HepG2 (cell line): ENCODE data around the gene NDE1. TPM values are rescaled to one million over a fixed set of nuclear protein-coding genes. Genes with fewer than 3 reads are reported as not detected.

ENCODE experiments used
- ATAC-seq: fragments of 200-7000 bp; cut with Tn5 transposase; 3 replicates; pipeline ENCODE4 v1.9.1; 2020; ENCODE audit warnings: mild to moderate bottlenecking, moderate library complexity
- BruUV-seq: library from RNA; stranded (reverse); fragments of 400-500 nt; replicated peaks from 2 replicates; lab custom pipeline; 2021; lab: Mats Ljungman, UMichigan
- CTCF ChIA-PET: fragments of 300-600 bp; formaldehyde crosslinking; extraction: SDS; loops from one replicate; lab custom pipeline; 2021; ENCODE audit warnings: low total read pairs, inconsistent platforms, low intra/inter-chr PET ratio; lab: Yijun Ruan, JAX
- POLR2A ChIA-PET: fragments of 350-600 bp; sonication (Branson Sonifier 250); formaldehyde crosslinking; loops from one replicate; lab custom pipeline; 2020; ENCODE audit warnings: antibody characterized with exemption, inconsistent platforms; lab: Yijun Ruan, JAX
- DNase-seq: peaks from one replicate; pipeline ENCODE4 v3.0.0-alpha.2; 2015; ENCODE audit warnings: low spot score
- FAIRE-seq: peaks from 3 replicates; lab custom pipeline; 2011; peaks lifted over from hg19 to GRCh38; lab: Jason Lieb, UNC
- H2AFZ ChIP-seq: one replicate; pipeline ENCODE4 v1.6.1; 2011; ENCODE audit warnings: low read length, inconsistent platforms
- H3K27ac ChIP-seq: fragments of 300-600 bp; 3 replicates; pipeline ENCODE4 v1.8.0; 2011; ENCODE audit warnings: mixed run types, mild to moderate bottlenecking, mixed read lengths, low read length, inconsistent platforms; ENCODE audit not compliant: insufficient read depth; ENCODE audit errors: extremely low read length
- H3K27me3 ChIP-seq, 2 experiments: fragments of 200-600 bp in 1 of 2; 2 replicates in 1 of 2; 3 replicates in 1 of 2; pipeline versions ENCODE4 v1.6.0 to v1.8.0; 2011; ENCODE audit warnings: low read length in 2 of 2, mild to moderate bottlenecking in 2 of 2, moderate library complexity in 2 of 2, inconsistent platforms in 1 of 2; ENCODE audit not compliant: insufficient read depth in 2 of 2, control insufficient read depth in 1 of 2
- H3K36me3 ChIP-seq, 2 experiments: fragments of 200-600 bp in 1 of 2; replicated peaks in 1 of 2; 2 replicates in 1 of 2; 3 replicates in 1 of 2; pipeline versions ENCODE4 v1.5.1 to v1.8.0; 2011; ENCODE audit warnings: low read length in 2 of 2, inconsistent platforms in 1 of 2; ENCODE audit not compliant: insufficient read depth in 2 of 2, control insufficient read depth in 1 of 2
- H3K4me1 ChIP-seq: 2 replicates; pipeline ENCODE4 v1.5.1; 2012; ENCODE audit warnings: low read length, inconsistent platforms; ENCODE audit not compliant: insufficient read depth
- H3K4me2 ChIP-seq: 2 replicates; pipeline ENCODE4 v1.6.0; 2011; ENCODE audit warnings: low read depth, low read length, inconsistent platforms
- H3K4me3 ChIP-seq, 3 experiments: fragments of 200-600 bp in 1 of 3; sonication (generic), shearing (Covaris generic) in 1 of 3; replicated peaks in 1 of 3; 2 replicates each; pipeline ENCODE4 v1.5.1; 2011 to 2016; ENCODE audit warnings: low read length in 3 of 3, inconsistent platforms in 2 of 3, low read depth in 2 of 3, mild to moderate bottlenecking in 2 of 3, control low read depth in 1 of 3, mixed read lengths in 1 of 3; ENCODE audit not compliant: insufficient read depth in 1 of 3
- H3K79me2 ChIP-seq: one replicate; pipeline ENCODE4 v1.6.1; 2011; ENCODE audit warnings: low read length, inconsistent platforms; ENCODE audit not compliant: insufficient read depth
- H3K9ac ChIP-seq: 2 replicates; pipeline ENCODE4 v1.6.0; 2011; ENCODE audit warnings: mild to moderate bottlenecking, low read depth, low read length, inconsistent platforms; ENCODE audit not compliant: insufficient read depth
- H3K9me3 ChIP-seq: 2 replicates; pipeline ENCODE4 v1.5.1; 2012; ENCODE audit warnings: mild to moderate bottlenecking, low read length
- H4K20me1 ChIP-seq: 2 replicates; pipeline ENCODE4 v1.6.0; 2011; ENCODE audit warnings: inconsistent platforms, mild to moderate bottlenecking, low read length, moderate library complexity; ENCODE audit not compliant: insufficient read depth
- CCDC6 ChIP-seq: sonication (generic); formaldehyde crosslinking; IDR thresholded peaks from 2 replicates; pipeline ENCODE4 v1.8.1; 2022; ENCODE audit warnings: mild to moderate bottlenecking, missing genetic modification reagents, moderate library complexity
- HNF1B ChIP-seq: sonication (generic); formaldehyde crosslinking; IDR thresholded peaks from 2 replicates; pipeline ENCODE4 v1.5.1; 2020; ENCODE audit warnings: mild to moderate bottlenecking, moderate library complexity, missing genetic modification reagents
- JUN ChIP-seq: sonication (generic); formaldehyde crosslinking; IDR thresholded peaks from 2 replicates; pipeline ENCODE4 v1.4.0; 2020; ENCODE audit warnings: mild to moderate bottlenecking, missing genetic modification reagents
- SMC3 ChIP-seq: IDR thresholded peaks from 2 replicates; pipeline ENCODE4 v1.6.1; 2011; ENCODE audit warnings: low read length, improper control_type of control experiment
- USF2 ChIP-seq, 2 experiments: sonication (generic) in 1 of 2; formaldehyde crosslinking in 1 of 2; IDR thresholded peaks; 2 replicates each; pipeline versions ENCODE4 v1.5.1 to v1.6.1; 2011 to 2020; ENCODE audit warnings: borderline replicate concordance in 1 of 2, low read depth in 1 of 2, low read length in 1 of 2, mild to moderate bottlenecking in 1 of 2, missing genetic modification reagents in 1 of 2, moderate library complexity in 1 of 2
- ZBTB14 ChIP-seq: sonication (generic); formaldehyde crosslinking; IDR thresholded peaks from 2 replicates; pipeline ENCODE4 v1.4.0; 2020; ENCODE audit warnings: missing genetic modification reagents
- ZFYVE20 ChIP-seq: sonication (generic); formaldehyde crosslinking; IDR thresholded peaks from 2 replicates; pipeline ENCODE4 v1.8.0; 2023; ENCODE audit warnings: low read depth, mild to moderate bottlenecking, moderate library complexity, missing genetic modification reagents, borderline replicate concordance
- ZNF124 ChIP-seq: sonication (generic); formaldehyde crosslinking; IDR thresholded peaks from 2 replicates; pipeline ENCODE4 v1.4.0; 2020; ENCODE audit warnings: missing genetic modification reagents
- ZNF512B ChIP-seq: sonication (generic); formaldehyde crosslinking; IDR thresholded peaks from 2 replicates; pipeline ENCODE4 v1.5.1; 2020; ENCODE audit warnings: missing genetic modification reagents, mild to moderate bottlenecking, borderline replicate concordance
- ZNF703 ChIP-seq: sonication (generic); formaldehyde crosslinking; IDR thresholded peaks from 2 replicates; pipeline ENCODE4 v1.5.1; 2020; ENCODE audit warnings: missing genetic modification reagents, mild to moderate bottlenecking, moderate library complexity, borderline replicate concordance
- ZNF766 ChIP-seq: sonication (generic); formaldehyde crosslinking; IDR thresholded peaks from 2 replicates; pipeline ENCODE4 v1.5.0; 2020; ENCODE audit warnings: missing genetic modification reagents, borderline replicate concordance
- WGBS: methylation state at CpG from one replicate; pipeline ENCODE4 v1.1.6; 2017; ENCODE audit warnings: low lambda C conversion rate; 5-methylcytosine and 5-hydroxymethylcytosine counted together
- in situ Hi-C: cut with HindIII; loops from 2 replicates; pipeline ENCODE4 v1.10.0; 2017; ENCODE audit warnings: low pct_unique_long_range_greater_than_20kb; ENCODE audit not compliant: extremely low pct_ligation_motif_present
- intact Hi-C: fragments of 100-400 bp; cut with micrococcal nuclease; formaldehyde crosslinking; loops from one replicate; pipeline ENCODE4 v1.10.0; 2022; ENCODE audit not compliant: unreplicated experiment
- polyA plus RNA-seq, 8 experiments: library from polyadenylated mRNA; depleted of rRNA in 3 of 8; stranded (reverse) in 7 of 8; unstranded in 1 of 8; fragments of >200 nt; fragmentation: Illumina TruSeq in 4 of 8; extraction: Trizol in 4 of 8; gene quantifications; 2 replicates each; pipeline versions ENCODE4 v1.2.1 to v1.2.3, GENCODE V29; 2011 to 2016; ENCODE audit warnings: low read depth in 4 of 8, missing spikeins in 1 of 8, mixed read lengths in 1 of 8; ENCODE audit not compliant: insufficient read depth in 1 of 8
- total RNA-seq, 5 experiments: library from RNA; depleted of rRNA; stranded (reverse); fragments of >200 nt; fragmentation: Illumina TruSeq; extraction: Trizol; gene quantifications; 2 replicates each; pipeline ENCODE4 v1.2.3, GENCODE V29; 2016; ENCODE audit warnings: low read depth in 1 of 5

NDE1 gene
- total and polyA plus RNA-seq, 2 of the 13 experiments (the other 11 are each of a cell fraction or from before 2014, with no cell fraction given): 40.9 to 72.5 TPM

GRCh38 chr16:15686287-15686686 lies 36.2 kb downstream of the NDE1 start (continued):
- no peak for TF ChIP-seq ZBTB14 (CRISPR knock-in tag)
- no peak for TF ChIP-seq ZNF703 (CRISPR knock-in tag)
- no peak for TF ChIP-seq JUN
- TF ChIP-seq ZNF512B (CRISPR knock-in tag): no peak
- TF ChIP-seq, all 625 proteins: peak for 0

- Histone ChIP-seq H3K4me3 (no peak overlapping the region), H3K27ac (no peak overlapping the region), H3K27me3 (no peaks in the 10 kb centered on the region), H3K4me2 (no peak overlapping the region), H3K4me1 (no peaks in the 10 kb centered on the region), H3K79me2 (no peaks in the 10 kb centered on the region), H4K20me1 (no peaks in the 10 kb centered on the region), H2AFZ (no peak overlapping the region), H3K36me3 (peaks cover 64 to 90% of the 10 kb centered on the region in 2 experiments), H3K9ac (no peak overlapping the region), H3K9me3 (no peaks in the 10 kb centered on the region)
- DNase-seq (no peak), FAIRE-seq (peak; percentile 56), ATAC-seq (no peak)
- no TSS peak for BruUV-seq
- WGBS: 97% methylated on average over 3 of the region's 3 CpGs
- intact Hi-C loops: no loop called here
- ChIA-PET CTCF (no interaction called here), POLR2A (no interaction called here)
- in situ Hi-C loops: no loop called here
- no peak for TF ChIP-seq ZFYVE20 (CRISPR knock-in tag)
- TF ChIP-seq USF2 (IDR thresholded peaks at IDR 0.05; ENCODE audit: low read depth, low read length): no peak
- no peak for TF ChIP-seq USF2 (CRISPR knock-in tag; IDR thresholded peaks at IDR 0.05; ENCODE audit: borderline replicate concordance)
- no peak for TF ChIP-seq SMC3
- no peak for TF ChIP-seq ZNF124 (CRISPR knock-in tag)
- TF ChIP-seq CCDC6: no peak
- no peak for TF ChIP-seq HNF1B (CRISPR knock-in tag)
- TF ChIP-seq ZNF766 (CRISPR knock-in tag): no peak
Measured at GRCh38 chr16:15689290-15689689, 39.2 kb downstream of the NDE1 start.
